Adrenal gland (tissue), 5 donors: ENCODE measurements around the gene SH2D5.

Source experiments
- POLR2A ChIP-seq, 2 donors: fragments of 450-650 bp; IDR thresholded peaks; one replicate each; pipeline ENCODE4 v1.6.1; 2017; ENCODE audit warnings: antibody characterized with exemption in 2 of 2, mild to moderate bottlenecking in 2 of 2, moderate library complexity in 1 of 2
- TF ChIP-seq, protein P1 (sequence below), 6 experiments: fragments of 450-650 bp in 4 of 6; fragments of 200-600 bp in 2 of 6; sonication (generic) in 1 of 6; IDR thresholded peaks; 1 replicate in 5 of 6; 2 replicates in 1 of 6; pipeline versions ENCODE4 v1.5.1 to v1.8.0; 2016 to 2021; ENCODE audit warnings: antibody characterized with exemption in 6 of 6, mild to moderate bottlenecking in 2 of 6, moderate library complexity in 1 of 6
- donor health status: DM: no; HTN: no; CAD: no.

GRCh38 chr1:20704390-20705202 lies 27.9 kb downstream of the SH2D5 start:
- TF ChIP-seq, protein P1, sequence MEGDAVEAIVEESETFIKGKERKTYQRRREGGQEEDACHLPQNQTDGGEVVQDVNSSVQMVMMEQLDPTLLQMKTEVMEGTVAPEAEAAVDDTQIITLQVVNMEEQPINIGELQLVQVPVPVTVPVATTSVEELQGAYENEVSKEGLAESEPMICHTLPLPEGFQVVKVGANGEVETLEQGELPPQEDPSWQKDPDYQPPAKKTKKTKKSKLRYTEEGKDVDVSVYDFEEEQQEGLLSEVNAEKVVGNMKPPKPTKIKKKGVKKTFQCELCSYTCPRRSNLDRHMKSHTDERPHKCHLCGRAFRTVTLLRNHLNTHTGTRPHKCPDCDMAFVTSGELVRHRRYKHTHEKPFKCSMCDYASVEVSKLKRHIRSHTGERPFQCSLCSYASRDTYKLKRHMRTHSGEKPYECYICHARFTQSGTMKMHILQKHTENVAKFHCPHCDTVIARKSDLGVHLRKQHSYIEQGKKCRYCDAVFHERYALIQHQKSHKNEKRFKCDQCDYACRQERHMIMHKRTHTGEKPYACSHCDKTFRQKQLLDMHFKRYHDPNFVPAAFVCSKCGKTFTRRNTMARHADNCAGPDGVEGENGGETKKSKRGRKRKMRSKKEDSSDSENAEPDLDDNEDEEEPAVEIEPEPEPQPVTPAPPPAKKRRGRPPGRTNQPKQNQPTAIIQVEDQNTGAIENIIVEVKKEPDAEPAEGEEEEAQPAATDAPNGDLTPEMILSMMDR (IDR thresholded peaks at IDR 0.05) = no peak
- TF ChIP-seq POLR2A (IDR thresholded peaks at IDR 0.05) = no peak
